ENCODE results near the gene SLC15A5. TPM values are rescaled to one million over a fixed set of nuclear protein-coding genes. Genes with fewer than 3 reads are reported as not detected.

The SLC15A5 gene
- total and polyA plus RNA-seq, 2 of the 4 experiments (the other 2 are of a cell fraction): not detected

GRCh38 chr12:16150276-16150675 lies 127.2 kb downstream of the SLC15A5 start:
- H3K9me1 ChIP-seq (ENCODE audit: insufficient read depth, low read length): no peaks in the 10 kb centered on the region
- no peak overlapping the region for H3K4me3 ChIP-seq (ENCODE audit: insufficient read depth, low read depth, low read length)
- no peak overlapping the region for H3K18ac ChIP-seq (ENCODE audit: low read depth, low read length)
- no peak overlapping the region for H3K14ac ChIP-seq (replicated peaks; ENCODE audit: low read depth, low read length)
- H3K56ac ChIP-seq (ENCODE audit: extremely low read depth, insufficient read depth, low read length): no peak overlapping the region
- no peaks in the 10 kb centered on the region for H3K4me1 ChIP-seq (ENCODE audit: control insufficient read depth, insufficient read depth, low read length)
- no peak overlapping the region for H4K8ac ChIP-seq (ENCODE audit: low read depth in 2 of 2, low read length in 2 of 2)
- CTCF ChIA-PET: no interaction called here
- TF ChIP-seq SMC3 (IDR thresholded peaks at IDR 0.05; ENCODE audit: low read depth, low read length) (no peak), FOS (IDR thresholded peaks at IDR 0.05; ENCODE audit: low read depth, low read length) (no peak), CTCF (conservative IDR thresholded peaks at IDR 0.05; ENCODE audit: low read depth, low read length) (no peak), CEBPB (IDR thresholded peaks at IDR 0.05; ENCODE audit: low read depth, low read length) (no peak), RCOR1 (IDR thresholded peaks at IDR 0.05; ENCODE audit: insufficient replicate concordance, low read length) (no peak), MAZ (IDR thresholded peaks at IDR 0.05; ENCODE audit: borderline replicate concordance, low read depth, low read length) (no peak), BHLHE40 (IDR thresholded peaks at IDR 0.05; ENCODE audit: low read depth, low read length) (no peak), CHD1 (IDR thresholded peaks at IDR 0.05; ENCODE audit: low read depth, low read length) (no peak), MXI1 (IDR thresholded peaks at IDR 0.05; ENCODE audit: borderline replicate concordance, low read depth, low read length) (no peak), RAD21 (IDR thresholded peaks at IDR 0.05; ENCODE audit: low read length) (no peak)
- H3K9ac ChIP-seq (ENCODE audit: low read depth, low read length): no peak overlapping the region
- no peaks in the 10 kb centered on the region for H3K79me1 ChIP-seq (ENCODE audit: low read depth in 1 of 2, low read length in 2 of 2)
- no peak for DNase-seq
- no CpG with 5 or more reads among the region's 2 CpGs for WGBS, 2 experiments (ENCODE audit: extremely low coverage in 2 of 2, insufficient read length in 1 of 2)
- H4K91ac ChIP-seq (ENCODE audit: insufficient read depth, low read depth, low read length): no peak overlapping the region
- intact Hi-C loops (cut with micrococcal nuclease): no loop called here
- no peak overlapping the region for H2BK120ac ChIP-seq (ENCODE audit: low read depth, low read length)
- no peaks in the 10 kb centered on the region for H4K20me1 ChIP-seq (ENCODE audit: insufficient read depth, low read length)
- no peak overlapping the region for H3K4me2 ChIP-seq (ENCODE audit: low read depth, low read length)
- H3K4ac ChIP-seq (ENCODE audit: low read depth, low read length): no peak overlapping the region
- H2BK15ac ChIP-seq (ENCODE audit: low read depth, low read length): no peak overlapping the region
- in situ Hi-C loops (cut with MboI; ENCODE audit: low sequenced_read_pairs): loop anchor here (25.0 kb wide), 1 partner anchor 1487 kb away; no protein-coding TSS in a partner anchor
- H2AK9ac ChIP-seq (replicated peaks; ENCODE audit: low read depth, low read length, poor library complexity): no peak overlapping the region
- no peak overlapping the region for H2AFZ ChIP-seq (replicated peaks; ENCODE audit: low read length, poor library complexity)
- H2BK20ac ChIP-seq (ENCODE audit: low read depth, low read length): no peak overlapping the region
- dilution Hi-C loops (cut with HindIII; ENCODE audit: low sequenced_read_pairs, unreplicated experiment): no loop called here
- H3K9me3 ChIP-seq (ENCODE audit: control insufficient read depth, insufficient read depth, low read length): no peaks in the 10 kb centered on the region
- H4K5ac ChIP-seq (ENCODE audit: low read depth, low read length): no peak overlapping the region
- no peak overlapping the region for H2AK5ac ChIP-seq (ENCODE audit: low read depth, low read length)
- BruUV-seq (replicated peaks): no TSS peak
- POLR2A ChIA-PET (ENCODE audit: unreplicated experiment): no interaction called here
- H2BK5ac ChIP-seq (ENCODE audit: low read depth, low read length, poor library complexity, severe bottlenecking): no peak overlapping the region
- H3K27me3 ChIP-seq (ENCODE audit: control insufficient read depth, insufficient read depth, low read length): no peaks in the 10 kb centered on the region; the same call in 1 of the 2 replicates
- no peak overlapping the region for H3K27ac ChIP-seq (ENCODE audit: insufficient read depth, low read length)
- no peaks in the 10 kb centered on the region for H3K36me3 ChIP-seq (ENCODE audit: control insufficient read depth, insufficient read depth, low read length)
- ATAC-seq (ENCODE audit: low read depth): no peak
- H3K23ac ChIP-seq (ENCODE audit: low read depth, low read length): no peak overlapping the region

Measured in IMR-90 (cell line).